Left lung (tissue), 10 donors: ENCODE data around the gene AGAP1. TPM values are rescaled to one million over a fixed set of nuclear protein-coding genes. Genes with fewer than 3 reads are reported as not detected.

Experiments used
- ATAC-seq: fragments of 200-7000 bp; cut with Tn5 transposase; one replicate; pipeline ENCODE4 v1.9.1; 2020; ENCODE audit warnings: moderate library complexity
- DNase-seq, 4 donors: peaks; one replicate each; pipeline ENCODE4 v3.0.0-alpha.2; 2013 to 2020
- H3K27ac ChIP-seq, 2 donors: fragments of 200-600 bp; sonication (generic) in 1 of 2; one replicate each; pipeline versions ENCODE4 v1.5.0 to v1.8.0; 2020 to 2021
- H3K27me3 ChIP-seq, 2 donors: fragments of 200-600 bp; sonication (generic) in 1 of 2; one replicate each; pipeline versions ENCODE4 v1.5.0 to v1.8.0; 2020 to 2021
- H3K36me3 ChIP-seq, 2 donors: fragments of 200-600 bp; sonication (generic) in 1 of 2; one replicate each; pipeline versions ENCODE4 v1.5.0 to v1.8.0; 2020 to 2021
- H3K4me1 ChIP-seq, 2 donors: fragments of 200-600 bp; one replicate each; pipeline ENCODE4 v1.8.0; 2021
- H3K4me3 ChIP-seq, 2 donors: fragments of 200-600 bp; sonication (generic) in 1 of 2; one replicate each; pipeline versions ENCODE4 v1.5.0 to v1.8.0; 2020 to 2021; ENCODE audit warnings: mild to moderate bottlenecking in 1 of 2
- H3K9me3 ChIP-seq, 2 donors: fragments of 200-600 bp; sonication (generic) in 1 of 2; one replicate each; pipeline versions ENCODE4 v1.5.0 to v1.8.0; 2020 to 2021
- CTCF ChIP-seq, 2 donors: fragments of 200-600 bp; sonication (generic) in 1 of 2; IDR thresholded peaks; one replicate each; pipeline versions ENCODE4 v1.5.0 to v1.8.0; 2021; ENCODE audit warnings: antibody characterized with exemption in 2 of 2
- intact Hi-C, 2 donors: fragments of 100-400 bp; cut with DNase I; formaldehyde crosslinking; loops; one replicate each; pipeline versions ENCODE4 v1.11.2 to v1.14.2; 2022
- polyA plus RNA-seq, 6 donors: library from polyadenylated mRNA; unstranded; fragments of 120-200 nt; gene quantifications; one replicate each; pipeline ENCODE4 v1.2.1, GENCODE V29; 2013; ENCODE audit not compliant: insufficient read length in 6 of 6
- total RNA-seq, 2 donors: library from RNA; stranded (reverse); fragmentation: NEBNext Ultra II Directional; extraction: Animal tissue kit (Norgen Biotek cat#: 25700); gene quantifications; one replicate each; pipeline ENCODE4 v1.2.1, GENCODE V29; 2021
- donor health status: DM: no; HTN: yes; CAD: no.
- donor health status: DM: no; HTN: no; CAD: no.

Gene AGAP1
- total and polyA plus RNA-seq, 8 donors = 13.1 to 25.4 (median 22.4) TPM

- Histone ChIP-seq H3K27me3 (no peaks in the 10 kb centered on the region), H3K4me3 (no peak overlapping the region), H3K36me3 (no peaks in the 10 kb centered on the region), H3K27ac (no peak overlapping the region), H3K9me3 (no peaks in the 10 kb centered on the region), H3K4me1 (no peaks in the 10 kb centered on the region)
- no peak for ATAC-seq
- no peak for TF ChIP-seq CTCF (IDR thresholded peaks at IDR 0.05)
- DNase-seq = no peak
- intact Hi-C loops = no loop called here
Measured at GRCh38 chr2:236129935-236130334, 636.1 kb downstream of the AGAP1 start.

GRCh38 chr2:236130349-236130998, 636.6 kb downstream of the AGAP1 start:
- DNase-seq (no peak), ATAC-seq (no peak)
- no peak for TF ChIP-seq CTCF (IDR thresholded peaks at IDR 0.05)
- H3K9me3 ChIP-seq = no peaks in the 10 kb centered on the region
- intact Hi-C loops = no loop called here
- H3K4me1 ChIP-seq = no peaks in the 10 kb centered on the region
- H3K27ac ChIP-seq = no peak overlapping the region
- no peaks in the 10 kb centered on the region for H3K27me3 ChIP-seq
- H3K36me3 ChIP-seq = no peaks in the 10 kb centered on the region
- no peak overlapping the region for H3K4me3 ChIP-seq

DNA sequence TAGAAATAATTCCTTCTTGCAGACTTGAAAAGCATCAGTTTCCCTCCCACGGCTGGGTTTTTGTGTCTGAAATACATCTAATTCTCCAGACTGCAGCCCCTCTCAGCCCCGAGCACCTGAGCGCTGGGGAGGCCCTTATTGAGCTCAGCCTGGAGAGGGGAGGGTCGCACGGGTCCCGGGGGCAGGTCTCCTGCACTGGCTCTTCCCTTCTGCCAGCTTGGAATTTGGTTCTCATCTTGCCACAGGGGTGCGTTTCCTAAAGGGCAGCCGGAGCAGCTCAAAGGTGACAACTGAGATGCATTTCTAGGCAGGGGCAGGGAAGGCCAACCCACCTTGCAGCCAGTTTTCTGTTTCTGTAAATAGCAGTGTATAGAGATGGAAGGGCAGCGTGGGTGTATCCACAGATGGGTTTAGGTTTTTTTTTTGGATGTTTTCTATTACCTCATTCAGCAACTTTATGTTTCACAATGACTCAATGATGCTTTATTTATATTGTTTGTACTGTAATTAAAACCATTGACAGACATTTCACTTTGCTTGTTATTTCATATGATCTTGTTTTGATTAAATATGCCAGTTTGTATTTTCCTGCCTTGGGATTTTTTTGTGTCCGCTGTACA, 637.3 kb downstream of the AGAP1 start:
- Histone ChIP-seq H3K36me3 (no peaks in the 10 kb centered on the region), H3K27me3 (no peaks in the 10 kb centered on the region), H3K9me3 (no peaks in the 10 kb centered on the region), H3K27ac (no peak overlapping the region), H3K4me1 (no peaks in the 10 kb centered on the region), H3K4me3 (no peak overlapping the region)
- DNase-seq (no peak), ATAC-seq (no peak)
- TF ChIP-seq CTCF (IDR thresholded peaks at IDR 0.05) = no peak
- intact Hi-C loops = no loop called here

GRCh38 chr2:236133410-236134012, 639.7 kb downstream of the AGAP1 start:
- Histone ChIP-seq H3K27ac (no peak overlapping the region), H3K4me3 (no peak overlapping the region), H3K27me3 (no peaks in the 10 kb centered on the region), H3K36me3 (no peaks in the 10 kb centered on the region), H3K9me3 (no peaks in the 10 kb centered on the region), H3K4me1 (no peaks in the 10 kb centered on the region)
- no peak for TF ChIP-seq CTCF (IDR thresholded peaks at IDR 0.05)
- DNase-seq (no peak), ATAC-seq (no peak)
- intact Hi-C loops = no loop called here

- intact Hi-C loops = no loop called here
- ATAC-seq = no peak
- DNase-seq = no peak
- Histone ChIP-seq H3K27ac (no peak overlapping the region), H3K4me1 (no peaks in the 10 kb centered on the region), H3K9me3 (no peaks in the 10 kb centered on the region), H3K27me3 (peaks cover 0 to 7% of the 10 kb centered on the region in 2 donors), H3K36me3 (no peaks in the 10 kb centered on the region), H3K4me3 (no peak overlapping the region)
- TF ChIP-seq CTCF (IDR thresholded peaks at IDR 0.05) = no peak
Measured at GRCh38 chr2:236136538-236136937, 642.7 kb downstream of the AGAP1 start.
